A549 (cell line): ENCODE measurements around the gene PSMB9.

ENCODE experiments used
- CTCF ChIP-seq: fragments of >200 bp; sonication (Bioruptor Twin); formaldehyde crosslinking; IDR thresholded peaks from 3 replicates; pipeline ENCODE4 v1.5.1; 2016
- MAFK ChIP-seq: fragments of 450-650 bp; IDR thresholded peaks from 2 replicates; pipeline ENCODE4 v1.6.1; 2014; ENCODE audit not compliant: partially characterized antibody
- SREBF2 ChIP-seq: fragments of 450-650 bp; IDR thresholded peaks from 2 replicates; pipeline ENCODE4 v1.6.1; 2014; ENCODE audit warnings: mild to moderate bottlenecking, moderate library complexity

- TF ChIP-seq MAFK (no peak), CTCF (no peak), SREBF2 (no peak)
These were observed 9.8 kb upstream of the PSMB9 start, which contains the start of gene PSMB8 for GRCh38 chr6:32843979-32844838.
